ENCODE measurements around the gene UPF3B. TPM values are rescaled to one million over a fixed set of nuclear protein-coding genes. Genes with fewer than 3 reads are reported as not detected.
"Not testable (repeated sequence)": the region's sequence is repeated elsewhere in the genome, so short reads cannot be mapped to it uniquely, and the experiment has no call there.

Gene UPF3B
- total and polyA plus RNA-seq, 2 donors (not counting 3 experiments of a cell fraction or from before 2014, with no cell fraction given): 3.7 to 11.9 TPM

GRCh38 chrX:119895843-119896326 lies 43.1 kb upstream of the UPF3B start, which contains the start of gene AKAP14:
TSS of gene AKAP14 (plus strand) at chrX:119895893. CDS start at chrX:119903224, 7,331 bp downstream.
- BruUV-seq (replicated peaks): no TSS peak
- TF ChIP-seq JUN (IDR thresholded peaks at IDR 0.05; ENCODE audit: borderline replicate concordance, insufficient read depth, insufficient read length, low read depth) (no peak), EZH2 (IDR thresholded peaks at IDR 0.05; ENCODE audit: borderline replicate concordance, low read depth, low read length, severe bottlenecking) (no peak), MYC (IDR thresholded peaks at IDR 0.05; ENCODE audit: low read depth, low read length) (no peak), GATA2 (IDR thresholded peaks at IDR 0.05; ENCODE audit: insufficient read depth, insufficient read length, low read depth, low read length) (no peak), CTCF (IDR thresholded peaks at IDR 0.05; ENCODE audit: extremely low read depth in 1 of 2, insufficient read depth in 1 of 2, low read depth in 1 of 2, low read length in 2 of 2) (no peak), FOS (IDR thresholded peaks at IDR 0.05; ENCODE audit: borderline replicate concordance, insufficient read depth, low read length) (no peak), POLR2A (IDR thresholded peaks at IDR 0.05; ENCODE audit: low read depth, low read length) (no peak)
- FAIRE-seq (no peak), DNase-seq (ENCODE audit: low read depth, low spot score) (no peak)
- H3K9ac ChIP-seq (replicated peaks; ENCODE audit: extremely low read depth, insufficient read depth, low read length): no peak within 1 kb of the TSS
- no peaks in the 10 kb centered on the region for H3K9me3 ChIP-seq (replicated peaks; ENCODE audit: control insufficient read depth, insufficient read depth, low read length)
- no peak within 1 kb of the TSS for H3K4me2 ChIP-seq (ENCODE audit: insufficient read depth, low read length)
- H3K9me1 ChIP-seq (replicated peaks; ENCODE audit: control insufficient read depth, extremely low read depth, insufficient read depth, low read length): no peaks in the 10 kb centered on the region
- intact Hi-C loops (cut with micrococcal nuclease): no loop called here
- dilution Hi-C loops (cut with MboI; ENCODE audit: extremely low pct_ligation_motif_present, low sequenced_read_pairs): no loop called here
- no peaks in the 10 kb centered on the region for H3K36me3 ChIP-seq (ENCODE audit: control insufficient read depth in 2 of 2, extremely low read depth in 1 of 2, insufficient read depth in 2 of 2, low read length in 2 of 2)
- POLR2A ChIA-PET: no interaction called here
- no peaks in the 10 kb centered on the region for H3K4me1 ChIP-seq (ENCODE audit: control insufficient read depth, extremely low read depth, insufficient read depth, low read length)
- H4K20me1 ChIP-seq (replicated peaks; ENCODE audit: control insufficient read depth, extremely low read depth, insufficient read depth, low read length): no peaks in the 10 kb centered on the region
- no peak within 1 kb of the TSS for H3K4me3 ChIP-seq (replicated peaks in 1 of 3; ENCODE audit: insufficient read depth in 1 of 3, low read depth in 1 of 3, low read length in 3 of 3)
- no peak within 1 kb of the TSS for H2AFZ ChIP-seq (ENCODE audit: low read depth, low read length)
- H3K27ac ChIP-seq (ENCODE audit: insufficient read depth, low read depth, low read length): no peak within 1 kb of the TSS
- CTCF ChIA-PET: interaction anchor here (1.4 kb wide), 1 partner anchor 8 kb away, joined by 5 read pairs; no protein-coding TSS in a partner anchor
- no peaks in the 10 kb centered on the region for H3K79me2 ChIP-seq (ENCODE audit: control insufficient read depth, insufficient read depth, low read length)
- H3K27me3 ChIP-seq (ENCODE audit: control insufficient read depth in 2 of 2, insufficient read depth in 2 of 2, low read length in 2 of 2): peaks cover 0 to 2% of the 10 kb centered on the region in 2 experiments

- H3K9me3 ChIP-seq (replicated peaks; ENCODE audit: control insufficient read depth, insufficient read depth, low read length); H3K9ac ChIP-seq (replicated peaks; ENCODE audit: extremely low read depth, insufficient read depth, low read length); BruUV-seq (replicated peaks); H3K27me3 ChIP-seq (ENCODE audit: control insufficient read depth in 2 of 2, insufficient read depth in 2 of 2, low read length in 2 of 2); H3K4me3 ChIP-seq (replicated peaks in 1 of 3; ENCODE audit: insufficient read depth in 1 of 3, low read depth in 1 of 3, low read length in 3 of 3); intact Hi-C loops (cut with micrococcal nuclease); H3K4me2 ChIP-seq (ENCODE audit: insufficient read depth, low read length); H3K4me1 ChIP-seq (ENCODE audit: control insufficient read depth, extremely low read depth, insufficient read depth, low read length); H4K20me1 ChIP-seq (replicated peaks; ENCODE audit: control insufficient read depth, extremely low read depth, insufficient read depth, low read length); H3K36me3 ChIP-seq (ENCODE audit: control insufficient read depth in 2 of 2, extremely low read depth in 1 of 2, insufficient read depth in 2 of 2, low read length in 2 of 2); DNase-seq (ENCODE audit: low read depth, low spot score); POLR2A ChIA-PET; H3K9me1 ChIP-seq (replicated peaks; ENCODE audit: control insufficient read depth, extremely low read depth, insufficient read depth, low read length); CTCF ChIA-PET; dilution Hi-C loops (cut with MboI; ENCODE audit: extremely low pct_ligation_motif_present, low sequenced_read_pairs); H3K27ac ChIP-seq (ENCODE audit: insufficient read depth, low read depth, low read length); H3K79me2 ChIP-seq (ENCODE audit: control insufficient read depth, insufficient read depth, low read length); H2AFZ ChIP-seq (ENCODE audit: low read depth, low read length): not testable (repeated sequence)
- peak; percentile 73 for FAIRE-seq
Observed at GRCh38 chrX:119891961-119892692, 39.4 kb upstream of the UPF3B start.

GRCh38 chrX:119890626-119891025 lies 37.9 kb upstream of the UPF3B start:
- H3K4me1 ChIP-seq (ENCODE audit: control insufficient read depth, extremely low read depth, insufficient read depth, low read length); H4K20me1 ChIP-seq (replicated peaks; ENCODE audit: control insufficient read depth, extremely low read depth, insufficient read depth, low read length); H3K27ac ChIP-seq (ENCODE audit: insufficient read depth, low read depth, low read length); H3K27me3 ChIP-seq (ENCODE audit: control insufficient read depth in 2 of 2, insufficient read depth in 2 of 2, low read length in 2 of 2); DNase-seq (ENCODE audit: low read depth, low spot score); H2AFZ ChIP-seq (ENCODE audit: low read depth, low read length); H3K36me3 ChIP-seq (ENCODE audit: control insufficient read depth in 2 of 2, extremely low read depth in 1 of 2, insufficient read depth in 2 of 2, low read length in 2 of 2); H3K4me3 ChIP-seq (replicated peaks in 1 of 3; ENCODE audit: insufficient read depth in 1 of 3, low read depth in 1 of 3, low read length in 3 of 3); H3K9me1 ChIP-seq (replicated peaks; ENCODE audit: control insufficient read depth, extremely low read depth, insufficient read depth, low read length); CTCF ChIA-PET; intact Hi-C loops (cut with micrococcal nuclease); H3K4me2 ChIP-seq (ENCODE audit: insufficient read depth, low read length); BruUV-seq (replicated peaks); H3K9ac ChIP-seq (replicated peaks; ENCODE audit: extremely low read depth, insufficient read depth, low read length); FAIRE-seq; POLR2A ChIA-PET; H3K9me3 ChIP-seq (replicated peaks; ENCODE audit: control insufficient read depth, insufficient read depth, low read length); dilution Hi-C loops (cut with MboI; ENCODE audit: extremely low pct_ligation_motif_present, low sequenced_read_pairs); H3K79me2 ChIP-seq (ENCODE audit: control insufficient read depth, insufficient read depth, low read length): not testable (repeated sequence)

Measured in endothelial cell of umbilical vein (primary cell).